Activated naive CD4-positive, alpha-beta T cell treated with anti-CD3 and anti-CD28 coated beads, Interleukin-2, amount 50 U/mL, for 72 hours (primary cell): ENCODE measurements around the gene CAMK1D. TPM values are rescaled to one million over a fixed set of nuclear protein-coding genes. Genes with fewer than 3 reads are reported as not detected.
"Not testable (repeated sequence)": the region's sequence is repeated elsewhere in the genome, so short reads cannot be mapped to it uniquely, and the experiment has no call there.

ENCODE experiments used
- ATAC-seq, 2 donors: fragments of 150-1000 bp; cut with Tn5 transposase; 2 replicates each; pipeline ENCODE4 v1.10.0; 2021; ENCODE audit warnings: mild to moderate bottlenecking in 2 of 2, moderate library complexity in 2 of 2
- DNase-seq, 2 donors: peaks; one replicate each; pipeline ENCODE4 v3.0.0; 2021 to 2022; ENCODE audit warnings: low spot score in 2 of 2
- H3K27ac Mint-ChIP-seq, 2 donors: one replicate each; pipeline ENCODE4 v1.8.0; 2022; ENCODE audit warnings: mild to moderate bottlenecking in 2 of 2, mixed read lengths in 2 of 2
- H3K36me3 Mint-ChIP-seq, 2 donors: one replicate each; pipeline ENCODE4 v1.8.0; 2022; ENCODE audit warnings: mixed read lengths in 2 of 2
- H3K9me3 Mint-ChIP-seq, 2 donors: one replicate each; pipeline ENCODE4 v1.8.0; 2022; ENCODE audit warnings: mixed read lengths in 2 of 2
- total RNA-seq, 2 donors: library from RNA; stranded (reverse); gene quantifications; one replicate each; pipeline ENCODE4 v1.2.3, GENCODE V29; 2022

CAMK1D gene
- total RNA-seq, 2 donors from 2014 or later, result 1.1 to 13.0 TPM

- ATAC-seq, H3K9me3 Mint-ChIP-seq, H3K27ac Mint-ChIP-seq, DNase-seq: not testable (repeated sequence)
- H3K36me3 Mint-ChIP-seq, result peaks cover 10 to 14% of the 10 kb centered on the region in 2 donors
These were observed 5.3 kb downstream of the CAMK1D start for GRCh38 chr10:12354696-12355095.

GRCh38 chr10:12355384-12355783 is 6.0 kb downstream of the CAMK1D start:
- no peak for ATAC-seq
- H3K27ac Mint-ChIP-seq, result no peak overlapping the region

DNA sequence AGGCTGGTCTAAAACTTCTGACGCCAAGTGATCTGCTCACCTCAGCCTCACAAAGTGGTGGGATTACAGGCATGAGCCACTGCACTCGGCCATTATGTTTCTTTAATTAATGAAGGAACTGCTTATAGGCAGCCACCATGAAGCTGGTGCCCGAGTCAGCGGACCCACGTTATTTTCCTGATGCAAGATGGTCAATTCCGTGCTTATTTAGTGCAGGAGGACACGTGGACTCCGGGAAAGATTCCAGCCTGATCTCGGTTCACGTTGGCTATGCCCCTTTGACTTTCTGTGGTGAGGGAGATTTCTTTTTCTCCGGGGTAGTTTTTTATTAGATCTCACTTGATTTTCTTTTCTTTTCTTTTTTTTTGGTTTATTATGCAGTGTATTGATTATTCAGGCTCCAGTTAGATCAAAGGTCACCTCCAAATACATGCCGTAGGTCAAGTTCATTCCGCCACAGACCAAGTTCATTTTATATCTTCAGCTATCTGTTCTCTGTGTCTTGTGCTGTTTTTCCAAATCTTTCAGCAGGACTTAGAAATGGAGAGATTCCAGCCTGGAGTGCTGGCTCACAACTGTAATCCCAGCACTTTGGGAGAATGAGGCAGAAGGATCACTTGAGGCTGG is 8.3 kb downstream of the CAMK1D start:
- DNase-seq, result no peak
- H3K36me3 Mint-ChIP-seq, result peaks cover 8 to 11% of the 10 kb centered on the region in 2 donors
- ATAC-seq, result no peak
- H3K27ac Mint-ChIP-seq, result no peak overlapping the region
- H3K9me3 Mint-ChIP-seq, result no peaks in the 10 kb centered on the region

More at GRCh38 chr10:12355384-12355783, 6.0 kb downstream of the CAMK1D start:
- Mint-ChIP-seq H3K9me3 (no peaks in the 10 kb centered on the region), H3K36me3 (peaks cover 6 to 10% of the 10 kb centered on the region in 2 donors)
- DNase-seq, result no peak

DNA sequence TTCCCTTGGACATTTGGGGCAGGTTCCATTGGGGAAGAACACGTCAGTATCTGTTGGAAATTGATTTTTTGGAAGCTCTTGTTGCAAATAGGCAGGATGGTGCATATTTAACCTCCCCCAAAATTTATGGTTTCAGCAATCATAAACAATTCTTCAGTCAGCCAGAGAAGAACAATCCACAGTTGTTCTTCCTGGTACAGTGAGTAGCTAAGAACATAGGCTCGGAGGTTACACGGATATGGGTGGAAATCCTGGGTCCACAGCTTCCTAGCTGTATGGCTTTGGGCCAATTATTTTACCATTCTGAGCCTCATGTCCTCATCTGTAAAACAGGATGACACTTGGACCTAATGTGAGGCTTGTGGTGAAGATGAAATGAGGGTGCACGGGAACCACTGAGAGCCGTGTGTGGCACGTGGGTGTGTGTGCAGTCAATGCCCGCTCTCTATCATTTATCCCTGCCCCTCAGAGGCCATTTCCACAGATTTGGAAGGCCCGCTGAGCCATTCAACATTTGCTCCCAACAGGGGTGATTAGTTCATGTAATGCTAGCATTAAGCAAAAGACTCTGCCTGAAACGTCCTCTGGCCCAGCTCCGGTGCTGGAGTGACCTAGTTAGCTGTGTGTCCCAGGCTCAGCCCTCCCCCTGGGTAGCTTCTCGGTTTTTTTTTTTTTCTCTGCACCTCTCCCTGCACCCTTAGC is 9.7 kb downstream of the CAMK1D start:
- no peak for DNase-seq
- ATAC-seq, result peak; percentile 68 to 76
- H3K9me3 Mint-ChIP-seq, result no peaks in the 10 kb centered on the region
- H3K36me3 Mint-ChIP-seq, result peaks cover 8% of the 10 kb centered on the region in 2 donors
- peak overlapping the region in 1 of 2 donors; percentile 75 for H3K27ac Mint-ChIP-seq

DNA sequence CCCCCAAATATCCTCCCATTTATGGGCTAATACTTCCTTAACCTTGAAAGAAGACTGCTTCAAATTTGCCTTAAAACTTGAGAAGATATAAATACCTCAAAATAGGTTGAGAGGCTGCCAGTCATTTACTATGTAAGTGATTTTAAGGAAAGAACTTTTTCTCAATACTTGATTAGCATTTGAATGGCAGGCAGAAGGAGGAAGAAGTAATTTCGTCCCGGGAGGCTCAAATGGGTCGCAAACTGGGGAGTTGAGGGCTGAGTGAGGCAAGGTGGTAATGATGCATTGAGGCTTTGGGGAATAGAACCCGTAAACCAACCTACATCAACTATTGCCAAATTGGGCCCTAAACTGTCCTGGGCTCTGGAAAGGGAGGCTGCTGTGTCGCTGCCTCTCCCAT is 11.1 kb downstream of the CAMK1D start:
- ATAC-seq (no peak), DNase-seq (no peak)
- no peaks in the 10 kb centered on the region for H3K9me3 Mint-ChIP-seq
- peaks cover 7 to 8% of the 10 kb centered on the region in 2 donors for H3K36me3 Mint-ChIP-seq
- no peak overlapping the region for H3K27ac Mint-ChIP-seq

DNA sequence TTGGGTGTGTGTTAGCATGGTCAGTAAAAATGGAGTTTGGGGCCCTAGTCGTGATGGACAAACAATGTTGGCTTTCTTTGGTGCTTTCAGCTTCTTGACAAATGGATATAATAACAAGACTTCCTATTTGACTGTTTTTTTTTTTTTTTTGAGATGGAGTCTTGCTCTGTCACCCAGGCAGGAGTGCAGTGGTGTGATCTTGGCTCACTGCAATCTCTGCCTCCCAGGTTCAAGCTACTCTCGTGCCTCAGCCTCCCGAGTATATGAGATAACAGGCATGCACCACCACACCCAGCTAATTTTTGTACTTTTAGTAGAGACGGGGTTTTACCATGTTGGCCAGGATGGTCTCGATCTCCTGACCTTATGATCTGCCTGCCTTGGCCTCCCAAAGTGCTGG is 11.8 kb downstream of the CAMK1D start:
- not testable (repeated sequence) for DNase-seq, H3K9me3 Mint-ChIP-seq, H3K27ac Mint-ChIP-seq, ATAC-seq, H3K36me3 Mint-ChIP-seq

DNA sequence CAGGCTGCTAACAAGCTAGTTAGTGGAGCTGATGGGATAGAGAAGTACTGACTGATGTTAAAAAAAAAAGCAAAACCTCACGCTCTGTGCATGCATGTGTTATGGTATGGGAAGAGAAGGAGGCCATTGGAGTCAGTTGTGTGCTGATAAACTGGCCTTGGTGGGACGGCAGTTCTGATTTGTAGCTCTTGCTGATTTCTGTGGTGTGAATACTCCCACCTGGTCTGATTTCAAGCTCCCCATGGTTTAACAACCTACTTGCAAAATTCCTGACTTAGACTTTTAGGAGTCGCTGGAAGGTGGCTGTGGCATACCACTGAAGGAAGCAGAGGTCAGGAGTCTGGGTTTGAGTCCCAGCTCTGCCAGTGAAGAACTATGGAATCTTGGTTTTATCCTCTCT is 15.2 kb downstream of the CAMK1D start:
- Mint-ChIP-seq H3K36me3 (peaks cover 7 to 8% of the 10 kb centered on the region in 2 donors), H3K9me3 (no peaks in the 10 kb centered on the region), H3K27ac (no peak overlapping the region)
- ATAC-seq, result no peak
- DNase-seq, result no peak

DNA sequence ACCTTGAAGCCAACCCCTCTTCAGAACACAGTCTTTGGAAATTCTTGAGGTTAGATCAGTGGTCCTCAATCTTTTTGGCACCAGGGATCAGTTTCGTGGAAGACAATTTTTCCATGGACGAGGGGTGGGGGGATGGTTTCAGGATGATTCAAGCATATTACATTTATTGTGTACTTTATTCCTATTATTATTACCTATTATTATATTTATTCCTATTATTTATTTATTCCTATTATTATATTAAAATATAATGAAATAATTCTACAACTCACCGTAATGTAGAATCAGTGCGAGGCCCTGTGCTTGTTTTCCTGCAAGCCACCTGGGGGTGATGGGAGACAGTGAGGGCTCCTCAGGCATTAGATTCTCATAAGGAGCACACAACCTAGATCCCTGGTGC is 17.9 kb downstream of the CAMK1D start:
- DNase-seq (no peak), ATAC-seq (no peak)
- H3K9me3 Mint-ChIP-seq, result no peaks in the 10 kb centered on the region
- H3K27ac Mint-ChIP-seq, result no peak overlapping the region
- peaks cover under 1% of the 10 kb centered on the region in 2 donors for H3K36me3 Mint-ChIP-seq

- Mint-ChIP-seq H3K27ac (no peak overlapping the region), H3K36me3 (no peaks in the 10 kb centered on the region), H3K9me3 (no peaks in the 10 kb centered on the region)
- no peak for DNase-seq
- no peak for ATAC-seq
These were observed 20.6 kb downstream of the CAMK1D start for GRCh38 chr10:12369982-12370381.

- no peaks in the 10 kb centered on the region for H3K36me3 Mint-ChIP-seq
- H3K9me3 Mint-ChIP-seq, result no peaks in the 10 kb centered on the region
- no peak for ATAC-seq
- no peak for DNase-seq
- H3K27ac Mint-ChIP-seq, result no peak overlapping the region
These were observed 23.5 kb downstream of the CAMK1D start for GRCh38 chr10:12372846-12373245.

- ATAC-seq (no peak), DNase-seq (no peak)
- no peaks in the 10 kb centered on the region for H3K9me3 Mint-ChIP-seq
- peak overlapping the region in 1 of 2 donors; percentile 51 for H3K27ac Mint-ChIP-seq
- H3K36me3 Mint-ChIP-seq, result no peaks in the 10 kb centered on the region
These were observed 25.7 kb downstream of the CAMK1D start for GRCh38 chr10:12375076-12375504.

DNA sequence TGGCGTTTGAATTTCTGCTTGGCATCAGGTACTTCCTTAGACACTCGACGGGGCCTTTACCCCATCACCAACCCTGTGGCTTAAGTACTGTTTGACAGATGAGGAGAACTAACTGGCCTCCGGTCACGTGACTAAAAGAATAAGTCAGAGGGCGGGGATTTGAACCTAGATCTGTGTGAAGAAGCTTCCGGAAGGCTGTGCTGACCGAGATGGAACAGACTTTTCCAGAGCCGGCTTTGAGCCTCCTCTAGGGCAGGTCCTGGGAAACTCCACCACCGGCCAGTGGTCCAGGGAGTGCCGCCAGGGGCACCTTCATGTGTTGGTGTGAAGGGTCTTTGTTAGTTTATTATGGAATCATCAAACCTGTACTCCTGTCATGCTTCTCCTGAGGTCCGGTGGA is 26.9 kb downstream of the CAMK1D start:
- no peaks in the 10 kb centered on the region for H3K36me3 Mint-ChIP-seq
- ATAC-seq (no peak), DNase-seq (no peak)
- no peak overlapping the region for H3K27ac Mint-ChIP-seq
- no peaks in the 10 kb centered on the region for H3K9me3 Mint-ChIP-seq

DNA sequence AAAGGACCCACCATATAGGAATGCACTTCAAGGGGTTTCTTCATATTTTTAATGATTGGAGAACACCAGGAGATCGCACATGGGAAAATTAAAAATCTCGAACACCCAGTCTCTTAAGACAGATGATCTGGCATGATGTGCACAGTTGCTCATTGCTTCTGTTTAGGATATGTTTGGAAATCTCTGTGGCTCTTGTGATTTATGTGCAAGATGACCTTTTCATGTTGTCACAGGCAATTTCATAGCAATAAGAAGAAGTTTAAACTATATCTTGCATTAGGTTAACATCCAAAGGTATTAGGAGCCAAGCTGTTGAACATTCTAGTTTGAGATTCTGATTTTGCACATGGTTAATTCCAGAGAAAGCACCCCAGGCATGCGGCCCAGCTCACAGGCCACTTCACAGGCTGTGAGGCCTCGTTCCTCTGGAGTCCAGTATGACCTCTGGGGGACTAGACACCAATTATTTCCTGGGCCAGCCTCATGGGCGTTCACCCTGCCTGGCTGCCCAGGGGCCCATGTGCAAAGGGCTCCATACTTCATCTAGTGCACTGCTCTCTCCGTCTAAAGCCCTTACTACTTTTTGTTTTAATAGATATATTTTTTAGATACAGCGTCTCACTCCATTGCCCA is 28.4 kb downstream of the CAMK1D start:
- DNase-seq (no peak), ATAC-seq (no peak)
- Mint-ChIP-seq H3K9me3 (no peaks in the 10 kb centered on the region), H3K27ac (peak overlapping the region in 1 of 2 donors; percentile 79), H3K36me3 (no peaks in the 10 kb centered on the region)

DNA sequence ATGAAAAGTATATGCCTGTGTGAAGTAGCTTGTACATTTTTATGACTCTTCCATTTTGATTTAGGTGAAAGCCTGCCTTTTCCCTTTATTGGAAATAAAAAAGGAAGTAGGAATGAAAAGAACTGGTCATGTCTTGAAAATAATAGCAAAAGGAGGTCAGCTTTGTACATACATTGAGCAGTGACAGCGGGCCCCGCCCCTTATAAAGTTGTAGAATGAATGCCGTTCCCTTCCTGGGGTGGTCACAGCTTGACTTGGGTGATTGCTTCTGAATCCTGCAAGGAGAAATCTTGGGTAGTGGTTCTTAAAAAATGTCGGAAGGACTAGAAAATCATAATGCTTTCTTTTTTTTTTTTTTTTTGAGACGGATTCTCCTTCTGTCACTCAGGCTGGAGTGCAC is 31.7 kb downstream of the CAMK1D start:
- Mint-ChIP-seq H3K27ac (no peak overlapping the region), H3K9me3 (peaks cover 0 to 18% of the 10 kb centered on the region in 2 donors), H3K36me3 (peaks cover 4 to 19% of the 10 kb centered on the region in 2 donors)
- ATAC-seq (no peak), DNase-seq (no peak)

DNA sequence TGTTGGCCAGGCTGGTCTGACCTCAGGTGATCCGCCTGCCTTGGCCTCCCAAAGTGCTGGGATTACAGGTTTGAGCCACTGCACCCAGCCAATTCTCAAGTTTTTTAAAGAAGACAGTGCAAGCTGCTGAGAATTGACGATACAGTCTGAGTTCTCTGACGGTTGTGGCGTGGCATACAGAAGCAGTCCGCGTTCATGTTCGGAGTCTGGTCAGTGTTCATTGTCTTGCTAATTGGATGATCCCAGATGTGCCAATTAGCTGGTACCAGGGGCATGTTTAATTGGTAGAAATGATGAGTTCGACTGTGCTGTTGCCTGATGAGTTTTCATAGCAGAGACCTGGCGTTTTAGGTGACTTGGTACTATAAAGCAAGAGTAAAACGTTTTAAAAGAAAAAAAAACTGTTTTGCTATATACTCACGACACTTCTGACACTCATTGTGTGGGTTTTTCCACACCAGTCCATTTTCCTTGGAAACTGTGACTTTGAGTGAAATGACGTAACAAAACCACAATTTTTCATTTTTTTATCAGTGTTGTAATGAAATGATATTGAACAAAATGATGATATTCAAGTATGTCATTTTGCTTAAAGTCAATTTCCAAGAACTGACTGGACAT is 32.3 kb downstream of the CAMK1D start:
- H3K27ac Mint-ChIP-seq, result no peak overlapping the region
- peaks cover 0 to 18% of the 10 kb centered on the region in 2 donors for H3K9me3 Mint-ChIP-seq
- DNase-seq (no peak), ATAC-seq (peak; percentile 52 to 78)
- peaks cover 4 to 19% of the 10 kb centered on the region in 2 donors for H3K36me3 Mint-ChIP-seq

DNA sequence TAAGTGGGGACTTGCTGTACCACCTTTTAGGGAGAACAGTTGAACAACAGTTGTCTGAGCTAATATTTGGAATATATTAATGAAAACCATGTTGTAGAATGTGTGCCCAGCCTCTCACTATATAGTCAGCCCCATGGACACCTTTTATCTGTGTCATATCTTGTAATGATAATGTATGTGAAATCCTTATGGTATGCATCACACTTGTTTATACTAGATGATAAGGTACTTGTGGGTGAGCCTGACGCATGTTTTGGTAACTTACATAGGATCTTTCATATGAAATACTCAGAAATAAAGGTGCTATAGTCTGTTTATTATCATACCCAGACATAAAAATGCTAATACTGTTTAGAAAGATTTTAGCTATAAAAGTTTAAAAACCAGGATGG is 32.8 kb downstream of the CAMK1D start:
- ATAC-seq (peak; percentile 63 to 85), DNase-seq (no peak)
- Mint-ChIP-seq H3K27ac (no peak overlapping the region), H3K36me3 (peaks cover 4 to 19% of the 10 kb centered on the region in 2 donors), H3K9me3 (peaks cover 0 to 18% of the 10 kb centered on the region in 2 donors)

DNA sequence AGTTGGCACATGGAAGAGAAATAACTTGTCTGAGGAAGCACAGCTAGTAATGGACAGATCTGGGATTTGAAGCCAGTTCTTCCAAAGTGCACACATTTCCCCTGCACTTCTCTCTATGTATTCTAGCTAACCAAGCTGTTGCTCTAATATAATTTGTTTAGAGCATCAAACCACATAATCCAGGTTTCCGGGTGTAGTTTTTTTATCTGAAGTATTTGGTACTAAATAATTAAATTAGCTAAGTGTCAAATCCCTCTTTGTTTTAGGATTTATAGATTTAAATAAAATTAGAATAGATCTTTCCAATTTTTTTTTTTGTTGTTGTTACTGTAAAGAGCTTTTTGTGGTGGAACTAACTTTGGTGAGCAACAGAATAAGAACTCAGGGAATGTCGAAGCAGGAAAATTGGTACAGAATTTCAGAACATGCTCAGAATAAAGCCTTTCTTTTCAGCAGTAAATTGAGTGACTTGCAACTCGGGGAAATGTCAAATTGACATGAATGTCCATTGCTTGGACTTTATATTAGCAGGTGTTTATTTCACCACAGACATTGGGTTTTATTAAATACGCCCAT is 33.7 kb downstream of the CAMK1D start:
- ATAC-seq, result no peak
- Mint-ChIP-seq H3K9me3 (peaks cover 0 to 18% of the 10 kb centered on the region in 2 donors), H3K36me3 (peaks cover 4 to 19% of the 10 kb centered on the region in 2 donors), H3K27ac (no peak overlapping the region)
- DNase-seq, result no peak
